Ectodermal cell (in vitro differentiated cells): ENCODE results near the gene ZNF358.

ENCODE experiments used
- H3K27ac ChIP-seq: 2 replicates; pipeline ENCODE4 v1.7.0; 2013; ENCODE audit warnings: mild to moderate bottlenecking, low read depth, low read length; ENCODE audit not compliant: insufficient read depth, poor library complexity, severe bottlenecking
- H3K27me3 ChIP-seq: 2 replicates; pipeline ENCODE4 v1.7.0; 2013; ENCODE audit warnings: mild to moderate bottlenecking, low read length; ENCODE audit not compliant: insufficient read depth, control insufficient read depth, poor library complexity, severe bottlenecking
- H3K36me3 ChIP-seq: one replicate; pipeline ENCODE4 v1.7.0; 2013; ENCODE audit warnings: low read length; ENCODE audit not compliant: control insufficient read depth, insufficient read depth
- H3K4me1 ChIP-seq: one replicate; pipeline ENCODE4 v1.7.0; 2013; ENCODE audit warnings: low read length; ENCODE audit not compliant: control insufficient read depth, insufficient read depth
- H3K4me3 ChIP-seq: 2 replicates; pipeline ENCODE4 v1.7.0; 2013; ENCODE audit warnings: low read depth, low read length, control low read depth; ENCODE audit not compliant: insufficient read depth
- H3K9me3 ChIP-seq: 2 replicates; pipeline ENCODE4 v1.7.0; 2013; ENCODE audit warnings: mild to moderate bottlenecking, low read length, moderate library complexity; ENCODE audit not compliant: control insufficient read depth
- WGBS, 2 experiments: methylation state at CpG; one replicate each; pipeline ENCODE4 v1.1.7; 2013; ENCODE audit warnings: missing lambda C conversion rate in 2 of 2; 5-methylcytosine and 5-hydroxymethylcytosine counted together

Gene ZNF358

GRCh38 chr19:7558667-7559066 is 42.8 kb downstream of the ZNF358 start:
- Histone ChIP-seq H3K4me3 (no peak overlapping the region), H3K36me3 (peaks cover 15% of the 10 kb centered on the region), H3K27me3 (no peaks in the 10 kb centered on the region), H3K27ac (no peak overlapping the region), H3K9me3 (no peaks in the 10 kb centered on the region), H3K4me1 (no peaks in the 10 kb centered on the region)
- 96% methylated on average over 18 of the region's 18 CpGs for WGBS, 2 experiments

- Histone ChIP-seq H3K27me3 (no peaks in the 10 kb centered on the region), H3K9me3 (no peaks in the 10 kb centered on the region), H3K36me3 (peaks cover 15% of the 10 kb centered on the region), H3K4me1 (no peaks in the 10 kb centered on the region), H3K4me3 (no peak overlapping the region), H3K27ac (no peak overlapping the region)
- 59 to 61% methylated on average over 4 of the region's 4 CpGs for WGBS, 2 experiments
Measured at GRCh38 chr19:7559102-7559501, 43.2 kb downstream of the ZNF358 start.

GRCh38 chr19:7560255-7560654 is 44.4 kb downstream of the ZNF358 start:
- WGBS, 2 experiments, result 85 to 86% methylated on average over 2 of the region's 2 CpGs
- H3K27me3 ChIP-seq, result no peaks in the 10 kb centered on the region

GRCh38 chr19:7561325-7561724 is 45.4 kb downstream of the ZNF358 start:
- H3K4me3 ChIP-seq, result no peak overlapping the region
- no peaks in the 10 kb centered on the region for H3K4me1 ChIP-seq
- H3K9me3 ChIP-seq, result no peaks in the 10 kb centered on the region
- H3K27me3 ChIP-seq, result no peaks in the 10 kb centered on the region
- peaks cover 7% of the 10 kb centered on the region for H3K36me3 ChIP-seq
- no peak overlapping the region for H3K27ac ChIP-seq
- WGBS, 2 experiments, result 89 to 93% methylated on average over 17 of the region's 17 CpGs

More at GRCh38 chr19:7560255-7560654, 44.4 kb downstream of the ZNF358 start:
- peaks cover 13% of the 10 kb centered on the region for H3K36me3 ChIP-seq
- no peak overlapping the region for H3K4me3 ChIP-seq
- no peak overlapping the region for H3K27ac ChIP-seq
- H3K9me3 ChIP-seq, result no peaks in the 10 kb centered on the region
- H3K4me1 ChIP-seq, result no peaks in the 10 kb centered on the region

GRCh38 chr19:7562646-7563393 is 46.9 kb downstream of the ZNF358 start:
- WGBS, 2 experiments, result 69 to 70% methylated on average over 13 to 16 of the region's 16 CpGs
- Histone ChIP-seq H3K27ac (no peak overlapping the region), H3K4me3 (no peak overlapping the region), H3K4me1 (no peaks in the 10 kb centered on the region), H3K9me3 (no peaks in the 10 kb centered on the region), H3K36me3 (no peaks in the 10 kb centered on the region), H3K27me3 (no peaks in the 10 kb centered on the region)

- H3K4me3 ChIP-seq, result no peak overlapping the region
- H3K27ac ChIP-seq, result no peak overlapping the region
- no peaks in the 10 kb centered on the region for H3K36me3 ChIP-seq
- H3K9me3 ChIP-seq, result no peaks in the 10 kb centered on the region
- WGBS, 2 experiments, result 88 to 95% methylated on average over 4 of the region's 4 CpGs
- no peaks in the 10 kb centered on the region for H3K4me1 ChIP-seq
- H3K27me3 ChIP-seq, result no peaks in the 10 kb centered on the region
Measured at GRCh38 chr19:7564866-7565265, 49.0 kb downstream of the ZNF358 start.

- Histone ChIP-seq H3K4me3 (no peak overlapping the region), H3K27ac (no peak overlapping the region), H3K4me1 (no peaks in the 10 kb centered on the region), H3K27me3 (no peaks in the 10 kb centered on the region), H3K9me3 (no peaks in the 10 kb centered on the region), H3K36me3 (no peaks in the 10 kb centered on the region)
- WGBS, 2 experiments, result 88 to 95% methylated on average over 5 of the region's 5 CpGs
Measured at GRCh38 chr19:7565332-7565731, 49.4 kb downstream of the ZNF358 start.
